HG03175 (cell line): ENCODE results near the gene TLCD4.
"Not testable (repeated sequence)": the region's sequence is repeated elsewhere in the genome, so short reads cannot be mapped to it uniquely, and the experiment has no call there.

Experiments used
- ATAC-seq: cut with Tn5 transposase; IDR thresholded peaks from one replicate; pipeline ENCODE4 v1.9.1; 2021; ENCODE audit warnings: mild to moderate bottlenecking, moderate library complexity; ENCODE audit not compliant: unreplicated experiment

Gene TLCD4

DNA sequence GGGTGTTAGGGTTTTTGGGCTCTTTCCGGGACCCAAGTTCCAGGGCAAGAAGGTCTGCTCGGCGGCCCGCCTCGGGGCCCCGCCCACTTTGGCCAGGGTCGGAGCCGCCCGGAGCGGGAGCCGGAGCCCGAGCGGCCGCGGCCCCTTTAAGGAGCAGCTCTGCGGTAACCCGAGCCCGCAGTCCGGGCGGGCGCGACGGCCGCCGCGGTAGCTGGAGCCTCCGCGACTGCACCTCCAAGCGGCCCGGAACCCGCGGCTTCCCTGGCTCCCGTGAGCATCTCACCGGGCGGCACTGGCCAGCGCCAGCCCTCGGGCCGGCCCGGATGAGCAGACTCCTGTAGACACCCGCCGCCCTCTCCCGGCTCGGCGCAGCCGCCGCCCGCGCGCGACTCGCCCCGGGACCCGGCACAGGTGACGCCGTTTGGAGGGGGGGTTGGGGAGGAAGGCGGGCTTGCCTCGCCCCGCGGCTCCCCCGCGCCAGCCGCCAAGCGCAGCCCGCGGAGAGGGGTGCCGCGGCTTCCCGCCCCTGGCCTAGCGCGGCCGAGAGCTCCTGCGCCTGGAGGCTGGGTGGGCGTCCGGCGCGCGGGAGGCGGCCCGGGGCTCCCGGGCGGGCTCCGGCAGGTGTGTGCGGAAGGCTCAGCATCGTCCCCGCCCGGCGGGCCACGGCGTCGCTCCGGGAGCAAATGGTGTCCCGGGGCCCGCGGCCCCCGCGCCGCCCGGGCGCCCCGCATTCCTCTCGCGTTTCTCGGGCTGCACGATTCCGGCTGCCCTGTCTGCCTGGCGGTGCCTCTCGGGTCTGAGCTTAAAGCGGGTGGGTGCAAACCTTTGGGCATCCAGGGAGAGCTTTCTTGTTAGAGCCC is at the start of gene TLCD4:
Gene TLCD4 (plus strand): TSS at position 149 of the 860 bp plus-strand sequence. CDS start 26,547 bp downstream, outside the sequence.
- ATAC-seq: peak; percentile 47

GRCh38 chr1:95067568-95067967 is 49.6 kb upstream of the TLCD4 start:
- no peak for ATAC-seq

GRCh38 chr1:95068956-95069709 is 48.0 kb upstream of the TLCD4 start:
- ATAC-seq: no peak

DNA sequence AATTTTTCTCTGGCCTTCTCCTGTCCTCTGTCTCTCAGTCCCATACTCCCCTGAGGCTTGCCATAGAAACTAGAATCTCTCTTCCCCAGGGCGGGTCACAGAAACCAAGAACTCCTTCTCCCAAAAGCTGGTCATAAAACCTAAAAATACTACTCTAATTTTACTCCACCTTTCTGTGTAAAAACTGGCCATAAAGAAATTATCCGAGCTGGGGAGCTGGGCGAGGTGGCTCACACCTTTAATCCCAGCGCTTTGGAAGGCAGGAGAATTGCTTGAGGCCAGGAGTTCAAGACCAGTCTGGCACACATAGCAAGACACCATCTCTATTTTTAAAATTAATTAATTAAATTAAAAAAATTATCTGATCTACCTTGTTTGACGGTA is 47.5 kb upstream of the TLCD4 start:
- ATAC-seq: no peak

DNA sequence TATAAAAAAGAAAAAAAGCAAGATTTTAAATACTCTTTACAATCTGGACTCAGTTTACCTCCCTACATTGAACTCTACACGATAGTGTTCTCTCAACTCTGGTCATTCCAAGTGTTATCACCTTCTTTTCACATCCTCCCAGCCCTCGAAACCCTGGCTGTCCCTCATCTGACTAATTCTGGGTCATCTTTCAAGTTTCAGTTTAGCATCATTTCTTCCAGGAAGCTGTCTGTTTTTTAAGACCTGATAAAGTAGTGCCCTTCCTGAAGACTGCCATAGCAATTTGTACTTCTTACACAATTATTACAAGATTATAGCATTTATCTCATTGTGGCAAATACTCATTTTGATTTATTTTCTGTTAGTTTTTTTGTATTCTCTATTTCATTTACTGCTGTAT is 45.6 kb upstream of the TLCD4 start:
- no peak for ATAC-seq

- no peak for ATAC-seq
Measured at GRCh38 chr1:95072117-95072516, 45.0 kb upstream of the TLCD4 start.

GRCh38 chr1:95072532-95073419 is 44.4 kb upstream of the TLCD4 start, which contains the start of gene ALG14:
Gene ALG14 (minus strand): TSS chr1:95072951. CDS start chr1:95072898, 53 bp downstream.
- ATAC-seq: peak; percentile 95

- ATAC-seq: no peak
Measured at GRCh38 chr1:95073446-95073845, 43.7 kb upstream of the TLCD4 start.

DNA sequence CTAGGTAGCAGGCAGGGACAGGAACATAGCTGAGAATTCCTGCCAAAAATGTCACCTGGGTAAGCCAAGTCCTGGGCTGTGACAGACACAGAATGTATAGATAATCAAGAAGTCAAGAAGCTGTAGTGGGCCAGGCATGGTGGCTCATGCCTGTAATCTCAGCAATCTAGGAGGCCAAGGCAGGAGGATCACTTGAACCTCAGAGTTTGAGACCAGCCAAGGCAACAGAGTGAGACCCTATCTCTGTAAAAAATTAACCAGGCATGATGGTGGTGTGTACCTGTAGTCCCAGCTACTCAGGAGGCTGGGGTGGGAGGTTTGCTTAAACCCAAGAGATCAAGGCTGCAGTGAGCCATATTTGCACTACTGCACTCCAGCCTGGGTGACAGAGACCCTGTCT is 41.1 kb upstream of the TLCD4 start:
- no peak for ATAC-seq

DNA sequence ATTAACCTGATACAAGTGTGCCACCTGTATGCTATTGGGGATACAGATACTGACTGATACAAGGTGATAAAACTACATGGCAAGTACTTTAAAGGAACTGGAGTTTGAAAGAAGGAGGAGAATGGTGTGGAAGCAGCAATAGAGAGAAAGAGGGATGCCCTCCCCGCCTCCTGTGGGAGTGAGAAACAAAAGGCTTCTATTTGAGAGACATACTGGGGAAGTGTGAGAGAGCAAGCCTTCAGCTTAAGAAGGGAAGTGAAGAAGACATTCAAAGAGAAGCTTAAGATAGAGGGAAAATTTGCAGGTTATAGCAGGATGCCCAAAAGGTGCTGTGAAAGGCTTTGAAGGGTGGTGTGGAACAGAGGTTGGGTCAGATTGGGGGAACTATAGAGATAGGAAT is 36.7 kb upstream of the TLCD4 start:
- no peak for ATAC-seq

- no peak for ATAC-seq
Measured at GRCh38 chr1:95080879-95081278, 36.3 kb upstream of the TLCD4 start.

GRCh38 chr1:95084317-95085176 is 32.6 kb upstream of the TLCD4 start:
- ATAC-seq: peak; percentile 65

- ATAC-seq: no peak
Measured at GRCh38 chr1:95085376-95085775, 31.8 kb upstream of the TLCD4 start.

DNA sequence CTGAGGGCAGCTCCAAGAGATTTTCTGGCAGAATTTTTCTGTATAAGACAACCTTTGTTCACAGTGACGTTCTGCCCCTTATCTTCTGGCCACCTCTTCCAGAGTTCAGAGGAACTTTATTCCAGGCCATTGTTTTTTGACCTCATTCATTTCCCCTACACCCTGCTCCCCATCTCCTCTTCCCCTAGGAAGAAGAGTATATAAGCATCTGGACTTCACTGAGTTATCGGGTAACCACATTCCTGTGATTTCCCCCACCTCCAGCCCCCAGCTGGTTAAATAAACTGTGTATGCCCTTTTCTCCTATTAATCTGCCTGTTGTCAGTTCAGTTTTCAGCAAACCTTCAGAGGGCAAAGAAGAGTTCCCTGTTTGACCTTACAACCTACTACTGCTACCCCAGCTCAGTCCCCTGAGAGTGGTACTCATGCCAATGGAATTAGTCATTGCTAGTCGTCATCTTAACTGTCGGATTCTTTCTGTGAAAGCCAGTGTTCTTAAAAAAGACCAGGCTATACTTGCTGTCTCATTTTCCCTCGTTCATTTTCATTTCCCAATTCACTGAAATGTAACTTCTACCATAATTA is 30.1 kb upstream of the TLCD4 start:
- ATAC-seq: no peak

DNA sequence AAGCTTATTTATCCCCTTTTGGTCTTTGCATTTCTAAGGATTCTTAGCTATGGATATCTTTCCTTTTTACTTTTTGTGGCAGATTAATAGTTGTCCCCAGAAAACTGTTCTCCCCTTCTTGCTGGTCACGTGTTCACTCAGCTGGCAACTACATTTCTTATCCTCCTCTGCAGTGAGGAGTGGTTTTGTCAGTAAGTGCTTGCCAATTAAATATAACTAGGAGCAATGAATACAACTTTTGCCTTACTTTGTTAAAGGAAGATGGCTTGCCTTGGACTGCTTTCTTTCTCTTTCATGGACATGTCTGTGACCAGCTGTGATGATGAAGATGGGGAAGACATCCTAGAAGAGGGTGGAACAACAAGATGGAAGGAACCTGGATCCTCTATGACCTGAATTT is 28.9 kb upstream of the TLCD4 start:
- no peak for ATAC-seq

- no peak for ATAC-seq
Measured at GRCh38 chr1:95089650-95090287, 27.4 kb upstream of the TLCD4 start.

DNA sequence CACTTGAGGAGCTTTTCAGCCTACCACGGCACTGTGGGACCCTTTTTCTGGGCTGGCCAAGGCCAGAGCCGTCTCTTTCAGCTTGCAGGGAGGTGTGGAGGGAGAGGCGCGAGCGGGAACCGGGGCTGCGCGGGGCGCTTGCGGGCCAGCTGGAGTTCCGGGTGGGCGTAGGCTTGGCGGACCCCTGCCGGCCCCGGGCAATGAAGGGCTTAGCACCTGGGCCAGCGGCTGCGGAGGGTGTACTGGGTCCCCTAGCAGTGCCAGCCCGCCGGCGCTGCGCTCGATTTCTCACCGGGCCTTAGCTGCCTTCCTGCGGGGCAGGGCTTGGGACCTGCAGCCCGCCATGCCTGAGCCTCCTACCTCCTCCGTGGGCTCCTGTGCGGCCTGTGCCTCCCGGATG is 25.9 kb upstream of the TLCD4 start:
- ATAC-seq: not testable (repeated sequence)

DNA sequence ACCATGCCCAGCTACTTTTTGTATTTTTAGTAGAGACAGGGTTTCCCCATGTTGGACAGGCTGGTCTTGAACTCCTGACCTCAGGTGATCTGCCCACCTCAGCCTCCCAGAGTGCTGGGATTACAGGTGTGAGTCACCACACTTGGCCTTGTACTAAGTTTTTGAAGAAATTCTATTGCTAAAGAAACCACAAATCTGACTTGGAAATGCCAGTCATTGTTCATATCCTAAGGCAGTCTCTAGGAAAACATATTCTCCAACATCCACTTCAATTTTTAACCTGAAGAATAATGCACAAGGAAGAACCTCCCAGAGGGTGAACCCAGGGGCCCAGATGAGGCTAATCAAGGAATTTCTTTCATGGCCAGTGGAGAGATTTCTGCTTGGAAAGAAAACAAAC is 24.3 kb upstream of the TLCD4 start:
- ATAC-seq: not testable (repeated sequence)

- no peak for ATAC-seq
Measured at GRCh38 chr1:95093296-95093695, 23.9 kb upstream of the TLCD4 start.
